Trophoblast cell (in vitro differentiated cells and primary cell): Measurements from ENCODE around the gene SEPTIN14.
A peak's percentile ranks its signal among the peaks of the same experiment; 100 is the strongest.
"Not testable (repeated sequence)": the region's sequence is repeated elsewhere in the genome, so short reads cannot be mapped to it uniquely, and the experiment has no call there.

Experiments
- DNase-seq, 2 donors: peaks; one replicate each; pipeline ENCODE4 v3.0.0-alpha.2; 2016
- H2AFZ ChIP-seq: 2 replicates; pipeline ENCODE4 v1.6.1; 2013; ENCODE audit warnings: low read length, moderate library complexity, mild to moderate bottlenecking; ENCODE audit not compliant: insufficient read depth, poor library complexity
- H2AK5ac ChIP-seq: 2 replicates; pipeline ENCODE4 v1.6.1; 2013; ENCODE audit warnings: mild to moderate bottlenecking, low read length
- H2BK120ac ChIP-seq: 2 replicates; pipeline ENCODE4 v1.6.1; 2013; ENCODE audit warnings: low read length, mild to moderate bottlenecking, moderate library complexity; ENCODE audit not compliant: insufficient read depth, poor library complexity
- H2BK12ac ChIP-seq: 2 replicates; pipeline ENCODE4 v1.6.1; 2013; ENCODE audit warnings: mild to moderate bottlenecking, low read length, moderate library complexity
- H2BK5ac ChIP-seq: 2 replicates; pipeline ENCODE4 v1.6.1; 2013; ENCODE audit warnings: low read length, low read depth, moderate library complexity, mild to moderate bottlenecking; ENCODE audit not compliant: poor library complexity
- H3K14ac ChIP-seq: 2 replicates; pipeline ENCODE4 v1.6.1; 2013; ENCODE audit warnings: mild to moderate bottlenecking, low read length
- H3K18ac ChIP-seq: 2 replicates; pipeline ENCODE4 v1.6.1; 2013; ENCODE audit warnings: mild to moderate bottlenecking, low read length
- H3K23ac ChIP-seq: 2 replicates; pipeline ENCODE4 v1.6.1; 2013; ENCODE audit warnings: low read length
- H3K27ac ChIP-seq: 2 replicates; pipeline ENCODE4 v1.5.1; 2013; ENCODE audit warnings: low read depth, mild to moderate bottlenecking, inconsistent platforms, low read length, moderate library complexity
- H3K27me3 ChIP-seq: 2 replicates; pipeline ENCODE4 v1.6.1; 2013; ENCODE audit warnings: inconsistent platforms, mild to moderate bottlenecking, low read length, moderate library complexity; ENCODE audit not compliant: insufficient read depth
- H3K36me3 ChIP-seq, 2 experiments: 1 replicate in 1 of 2; 2 replicates in 1 of 2; pipeline ENCODE4 v1.6.1; 2013; ENCODE audit warnings: low read length in 2 of 2, mild to moderate bottlenecking in 2 of 2, moderate library complexity in 1 of 2; ENCODE audit not compliant: insufficient read depth in 2 of 2, control insufficient read depth in 1 of 2
- H3K4ac ChIP-seq: 2 replicates; pipeline ENCODE4 v1.6.1; 2013; ENCODE audit warnings: low read depth, mild to moderate bottlenecking, low read length, moderate library complexity
- H3K4me1 ChIP-seq, 2 experiments: 1 replicate in 1 of 2; 2 replicates in 1 of 2; pipeline ENCODE4 v1.6.1; 2013; ENCODE audit warnings: low read length in 2 of 2, mild to moderate bottlenecking in 2 of 2, moderate library complexity in 1 of 2; ENCODE audit not compliant: insufficient read depth in 2 of 2, control insufficient read depth in 1 of 2
- H3K4me2 ChIP-seq: 2 replicates; pipeline ENCODE4 v1.6.1; 2013; ENCODE audit warnings: inconsistent platforms, mild to moderate bottlenecking, low read length, moderate library complexity
- H3K4me3 ChIP-seq: 2 replicates; pipeline ENCODE4 v1.5.1; 2013; ENCODE audit warnings: mild to moderate bottlenecking, low read depth, low read length, inconsistent platforms
- H3K79me1 ChIP-seq: one replicate; pipeline ENCODE4 v1.6.1; 2013; ENCODE audit warnings: low read length
- H3K79me2 ChIP-seq: 2 replicates; pipeline ENCODE4 v1.6.1; 2013; ENCODE audit warnings: low read length, mild to moderate bottlenecking; ENCODE audit not compliant: control insufficient read depth, insufficient read depth, poor library complexity
- H3K9ac ChIP-seq: 2 replicates; pipeline ENCODE4 v1.6.1; 2013; ENCODE audit warnings: mild to moderate bottlenecking, low read length
- H3K9me3 ChIP-seq: 2 replicates; pipeline ENCODE4 v1.6.1; 2013; ENCODE audit warnings: low read depth, mild to moderate bottlenecking, control low read depth, inconsistent platforms, low read length; ENCODE audit not compliant: insufficient read depth
- H4K12ac ChIP-seq: 2 replicates; pipeline ENCODE4 v1.6.1; 2013; ENCODE audit warnings: low read depth, mild to moderate bottlenecking, low read length, moderate library complexity
- H4K8ac ChIP-seq: 2 replicates; pipeline ENCODE4 v1.6.1; 2013; ENCODE audit warnings: low read depth, mild to moderate bottlenecking, low read length, moderate library complexity
- H4K91ac ChIP-seq: one replicate; pipeline ENCODE4 v1.6.1; 2013; ENCODE audit warnings: low read depth, mild to moderate bottlenecking, low read length, moderate library complexity
- WGBS: extraction: QIAGEN DNeasy Blood & Tissue Kit; methylation state at CpG from one replicate; pipeline ENCODE4 v1.1.7; 2013; ENCODE audit warnings: missing lambda C conversion rate; ENCODE audit not compliant: insufficient read length, insufficient coverage; ENCODE audit errors: extremely low coverage; 5-methylcytosine and 5-hydroxymethylcytosine counted together

The SEPTIN14 gene

DNA sequence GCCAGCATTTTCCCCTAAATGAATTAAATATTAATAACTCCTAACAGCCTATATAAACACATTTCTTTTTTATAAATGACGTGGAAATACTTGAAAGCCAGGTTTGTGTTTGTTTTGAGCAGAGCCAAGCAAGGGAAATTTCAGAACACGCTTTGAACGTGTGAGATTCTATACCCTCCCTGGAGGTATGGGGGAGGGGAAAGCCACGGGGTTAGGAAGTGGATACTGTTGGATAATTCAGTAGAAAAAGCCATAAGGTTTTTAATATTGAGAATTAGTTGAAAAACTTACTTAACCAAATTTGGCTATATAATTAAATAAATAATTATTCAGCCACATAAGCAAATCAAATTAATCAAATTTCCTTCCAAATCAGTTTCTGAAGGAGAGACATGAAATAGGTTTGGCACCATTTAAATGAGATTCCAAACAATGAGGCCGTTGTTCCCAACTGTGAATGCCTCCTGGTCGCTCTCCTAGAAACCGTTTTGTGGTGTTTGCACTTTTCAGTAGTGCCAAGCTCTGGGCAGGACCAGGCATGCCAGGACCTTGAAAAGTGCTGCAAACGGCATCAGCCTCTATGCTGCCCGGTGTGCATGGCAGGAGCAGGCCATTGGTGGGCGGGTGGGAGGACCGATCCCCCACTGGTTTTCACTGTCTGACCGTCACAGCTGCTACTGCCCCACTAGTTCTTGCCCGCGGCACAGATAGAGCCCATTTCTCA is 88.1 kb downstream of the SEPTIN14 start:
- Histone ChIP-seq H2AK5ac (no peak overlapping the region), H4K91ac (no peak overlapping the region), H3K36me3 (peaks cover 2% of the 10 kb centered on the region in 2 experiments), H3K4me3 (no peak overlapping the region), H3K79me1 (no peaks in the 10 kb centered on the region), H4K12ac (no peak overlapping the region), H3K14ac (no peak overlapping the region), H2BK12ac (no peak overlapping the region), H3K4ac (no peak overlapping the region), H2BK120ac (no peak overlapping the region), H2BK5ac (no peak overlapping the region), H3K9ac (no peak overlapping the region), H3K4me2 (peak overlapping the region; percentile 2), H3K9me3 (no peaks in the 10 kb centered on the region), H4K8ac (no peak overlapping the region), H3K79me2 (no peaks in the 10 kb centered on the region), H3K27ac (no peak overlapping the region), H3K4me1 (no peaks in the 10 kb centered on the region), H2AFZ (no peak overlapping the region), H3K18ac (no peak overlapping the region), H3K27me3 (no peaks in the 10 kb centered on the region), H3K23ac (no peak overlapping the region)
- DNase-seq = no peak
- WGBS = no CpG with 5 or more reads among the region's 14 CpGs

DNA sequence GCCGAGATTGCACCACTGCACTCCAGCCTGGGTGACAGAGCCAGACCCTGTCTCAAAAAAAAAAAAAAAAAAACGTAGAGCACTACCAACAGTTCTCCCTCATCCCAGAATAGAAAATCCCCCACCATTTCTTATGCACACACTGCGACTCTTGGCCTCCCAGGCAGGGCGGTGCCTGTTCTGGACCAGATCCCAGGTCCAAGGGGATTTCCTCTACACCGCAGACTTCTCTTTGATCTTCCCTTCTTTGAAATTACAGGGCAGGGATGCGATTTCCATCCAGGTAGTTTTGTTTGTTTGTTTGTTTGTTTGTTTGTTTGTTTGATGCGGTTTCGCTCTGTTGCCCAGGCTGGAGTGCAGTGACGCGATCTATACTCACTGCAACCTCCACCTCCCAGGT is 91.8 kb downstream of the SEPTIN14 start:
- Histone ChIP-seq H4K8ac (no peak overlapping the region), H3K4me2 (no peak overlapping the region), H3K36me3 (peaks cover 3 to 4% of the 10 kb centered on the region in 2 experiments), H3K27ac (no peak overlapping the region), H3K23ac (no peak overlapping the region), H3K4me1 (no peaks in the 10 kb centered on the region), H2BK120ac (no peak overlapping the region), H3K79me2 (no peaks in the 10 kb centered on the region), H3K4me3 (no peak overlapping the region), H3K9me3 (no peaks in the 10 kb centered on the region), H2BK5ac (no peak overlapping the region), H3K14ac (no peak overlapping the region), H3K9ac (no peak overlapping the region), H2BK12ac (no peak overlapping the region), H2AK5ac (no peak overlapping the region), H3K27me3 (no peaks in the 10 kb centered on the region), H3K79me1 (no peaks in the 10 kb centered on the region), H2AFZ (no peak overlapping the region), H4K12ac (no peak overlapping the region), H4K91ac (no peak overlapping the region), H3K4ac (no peak overlapping the region), H3K18ac (no peak overlapping the region)
- no CpG with 5 or more reads among the region's 10 CpGs for WGBS
- no peak for DNase-seq

DNA sequence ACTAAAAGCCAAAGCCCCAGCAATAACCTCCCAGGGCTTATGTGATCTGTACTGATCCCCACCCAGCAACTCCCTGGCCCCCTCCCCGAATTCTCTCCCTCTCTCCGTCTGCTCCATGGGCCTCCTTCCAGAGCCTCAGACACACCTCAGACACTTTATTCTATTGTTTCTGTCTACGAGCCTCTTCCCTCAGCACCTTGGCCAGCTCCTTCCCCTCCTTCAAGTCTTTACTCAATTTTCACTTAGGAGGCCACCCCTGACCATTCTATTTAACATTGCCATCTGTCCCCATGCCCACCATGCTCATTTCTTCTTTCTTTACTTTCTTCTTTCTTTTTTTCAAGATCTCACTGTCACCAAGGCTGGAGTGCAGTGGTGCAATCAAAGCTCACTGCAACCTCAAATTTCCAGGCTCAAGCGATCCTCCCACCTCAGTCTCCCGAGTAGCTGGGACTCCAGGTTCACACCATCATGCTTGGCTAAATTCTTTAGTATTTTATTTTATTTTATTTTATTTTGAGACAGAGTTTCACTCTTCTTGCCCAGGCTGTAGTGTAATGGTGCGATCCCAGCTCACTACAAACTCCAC is 109.2 kb downstream of the SEPTIN14 start:
- H2BK5ac ChIP-seq, H3K4ac ChIP-seq, H3K9me3 ChIP-seq, H3K27ac ChIP-seq, H2AK5ac ChIP-seq, H3K23ac ChIP-seq, H3K9ac ChIP-seq, H3K4me1 ChIP-seq, H2BK12ac ChIP-seq, H4K12ac ChIP-seq, H3K14ac ChIP-seq, H4K91ac ChIP-seq, H3K36me3 ChIP-seq, H3K79me2 ChIP-seq, H3K79me1 ChIP-seq, H3K27me3 ChIP-seq, H3K4me2 ChIP-seq, DNase-seq, H3K4me3 ChIP-seq, H3K18ac ChIP-seq, H2BK120ac ChIP-seq, H2AFZ ChIP-seq, H4K8ac ChIP-seq: not testable (repeated sequence)
- WGBS = no CpG with 5 or more reads among the region's 6 CpGs

DNA sequence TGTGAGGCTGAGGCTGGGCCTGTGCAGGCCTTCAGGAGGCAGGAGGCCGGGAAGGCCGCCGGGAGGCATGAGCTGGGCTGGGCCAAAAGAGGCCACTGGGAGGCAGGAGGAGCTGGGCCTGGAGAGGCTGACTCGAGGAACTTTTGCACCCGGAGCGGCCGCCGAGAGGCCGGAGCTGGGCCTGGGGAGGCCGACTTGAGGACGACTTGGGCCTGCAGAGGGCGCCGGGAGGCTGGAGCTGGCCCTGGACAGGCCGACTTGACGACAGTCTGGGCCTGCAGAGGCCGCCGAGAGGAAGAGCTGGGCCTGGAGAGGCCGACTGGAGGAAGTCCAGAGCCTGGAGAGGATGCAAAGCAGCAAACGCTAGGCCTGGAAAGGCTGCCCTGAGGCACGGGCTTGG is 117.8 kb downstream of the SEPTIN14 start:
- not testable (repeated sequence) for H3K23ac ChIP-seq, H4K8ac ChIP-seq, H3K4me3 ChIP-seq, H2AFZ ChIP-seq, H3K4me1 ChIP-seq, H3K9ac ChIP-seq, H3K79me2 ChIP-seq, H3K4ac ChIP-seq, H3K14ac ChIP-seq, H4K91ac ChIP-seq, H2BK120ac ChIP-seq, H2BK5ac ChIP-seq, H3K18ac ChIP-seq, H3K27me3 ChIP-seq, H3K79me1 ChIP-seq, H4K12ac ChIP-seq, H3K36me3 ChIP-seq, H3K27ac ChIP-seq, H3K4me2 ChIP-seq, H2BK12ac ChIP-seq, H3K9me3 ChIP-seq, H2AK5ac ChIP-seq
- WGBS = no CpG with 5 or more reads among the region's 20 CpGs
- DNase-seq = peak; percentile 18 to 57
